ACC112 (cell line): Measurements from ENCODE around the gene ALS2.

Experiments
- H2AFZ ChIP-seq: fragments of 200-600 bp; sonication (generic); one replicate; pipeline ENCODE4 v1.6.0; 2017; ENCODE audit warnings: antibody characterized with exemption, low read length; ENCODE audit not compliant: unreplicated experiment
- H3K27ac ChIP-seq: fragments of 200-600 bp; sonication (generic); 2 replicates; pipeline ENCODE4 v1.5.1; 2014; ENCODE audit warnings: low read depth, mild to moderate bottlenecking, antibody characterized with exemption, low read length, moderate library complexity
- H3K27me3 ChIP-seq: fragments of 200-600 bp; sonication (generic); 2 replicates; pipeline ENCODE4 v1.6.1; 2014; ENCODE audit warnings: mild to moderate bottlenecking, antibody characterized with exemption, low read length, moderate library complexity, mixed read lengths; ENCODE audit not compliant: insufficient read depth
- H3K36me3 ChIP-seq: fragments of 200-600 bp; sonication (generic); 2 replicates; pipeline ENCODE4 v1.6.1; 2016; ENCODE audit warnings: mild to moderate bottlenecking, antibody characterized with exemption, low read length, moderate library complexity, mixed read lengths; ENCODE audit not compliant: insufficient read depth
- H3K4me1 ChIP-seq: fragments of 200-600 bp; sonication (generic); one replicate; pipeline ENCODE4 v1.6.1; 2016; ENCODE audit warnings: low read length, mixed read lengths; ENCODE audit not compliant: insufficient read depth, unreplicated experiment, control insufficient read depth
- H3K4me3 ChIP-seq: fragments of 200-600 bp; sonication (generic); 2 replicates; pipeline ENCODE4 v1.5.1; 2014; ENCODE audit warnings: mild to moderate bottlenecking, low read depth, low read length
- H3K79me2 ChIP-seq: fragments of 200-600 bp; sonication (generic); one replicate; pipeline ENCODE4 v1.6.0; 2016; ENCODE audit warnings: low read length; ENCODE audit not compliant: control insufficient read depth, unreplicated experiment, insufficient read depth

The ALS2 gene

GRCh38 chr2:201754717-201755415 lies 25.9 kb downstream of the ALS2 start:
- no peaks in the 10 kb centered on the region for H3K27me3 ChIP-seq
- peaks cover 7% of the 10 kb centered on the region; the same call in 1 of the 2 replicates for H3K36me3 ChIP-seq
- H3K4me3 ChIP-seq, result no peak overlapping the region
- H3K4me1 ChIP-seq, result no peaks in the 10 kb centered on the region
- no peaks in the 10 kb centered on the region for H3K79me2 ChIP-seq
- H2AFZ ChIP-seq, result no peak overlapping the region
- no peak overlapping the region for H3K27ac ChIP-seq

DNA sequence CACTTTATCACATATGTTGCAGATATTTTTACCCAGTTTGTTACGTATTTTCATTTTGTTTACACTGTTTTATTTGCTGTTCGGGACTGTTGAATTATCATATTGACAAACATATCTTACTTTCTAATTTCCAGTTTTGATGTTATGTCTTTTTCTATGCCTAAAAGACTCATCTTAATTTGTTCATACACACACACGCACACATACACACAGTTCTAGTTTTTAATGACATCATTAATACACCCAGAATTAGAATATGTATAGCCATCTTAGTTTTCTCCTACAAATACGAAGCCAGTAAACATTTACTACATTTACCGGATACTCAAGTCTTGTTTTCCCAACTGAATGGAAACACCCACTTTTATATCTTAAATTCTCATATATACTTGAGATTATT lies 29.2 kb downstream of the ALS2 start:
- Histone ChIP-seq H3K27me3 (no peaks in the 10 kb centered on the region), H2AFZ (no peak overlapping the region), H3K36me3 (peaks cover 10% of the 10 kb centered on the region), H3K27ac (no peak overlapping the region), H3K4me1 (no peaks in the 10 kb centered on the region), H3K79me2 (no peaks in the 10 kb centered on the region), H3K4me3 (no peak overlapping the region)

DNA sequence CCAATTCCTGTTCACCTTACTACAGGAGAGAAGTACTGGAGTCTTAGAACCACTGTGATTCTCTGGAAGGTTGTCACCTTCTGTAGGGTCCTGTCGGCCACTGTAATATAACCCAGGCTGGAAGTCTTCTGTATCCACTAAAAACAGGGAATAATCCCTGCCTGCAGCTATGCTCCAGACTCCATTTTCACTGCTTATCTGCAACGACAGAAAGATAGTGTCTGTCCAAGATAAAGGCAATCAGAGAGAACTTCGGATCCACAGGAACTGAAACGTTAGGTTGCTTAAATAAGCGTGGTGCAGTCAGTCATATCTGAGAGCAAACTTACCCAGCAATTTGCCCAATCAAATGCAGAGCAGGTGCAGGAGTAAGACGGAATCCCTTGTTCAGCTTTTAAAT lies 34.2 kb downstream of the ALS2 start:
- H3K4me3 ChIP-seq, result no peak overlapping the region
- no peaks in the 10 kb centered on the region for H3K27me3 ChIP-seq
- no peak overlapping the region for H2AFZ ChIP-seq
- H3K27ac ChIP-seq, result no peak overlapping the region
- peaks cover 13% of the 10 kb centered on the region for H3K36me3 ChIP-seq
- no peaks in the 10 kb centered on the region for H3K4me1 ChIP-seq
- H3K79me2 ChIP-seq, result no peaks in the 10 kb centered on the region

GRCh38 chr2:201735486-201735885 lies 45.2 kb downstream of the ALS2 start:
- H3K36me3 ChIP-seq, result peaks cover 50% of the 10 kb centered on the region
- no peak overlapping the region for H3K4me3 ChIP-seq
- H3K27me3 ChIP-seq, result no peaks in the 10 kb centered on the region
- no peak overlapping the region for H2AFZ ChIP-seq
- H3K27ac ChIP-seq, result no peak overlapping the region
- peaks cover 8% of the 10 kb centered on the region for H3K4me1 ChIP-seq
- H3K79me2 ChIP-seq, result no peaks in the 10 kb centered on the region

- no peaks in the 10 kb centered on the region for H3K79me2 ChIP-seq
- H2AFZ ChIP-seq, result no peak overlapping the region
- H3K4me3 ChIP-seq, result no peak overlapping the region
- H3K27ac ChIP-seq, result no peak overlapping the region
- peaks cover 8% of the 10 kb centered on the region for H3K4me1 ChIP-seq
- H3K27me3 ChIP-seq, result no peaks in the 10 kb centered on the region
- H3K36me3 ChIP-seq, result peaks cover 57% of the 10 kb centered on the region
These were observed 46.6 kb downstream of the ALS2 start for GRCh38 chr2:201734111-201734510.

GRCh38 chr2:201733544-201733943 lies 47.2 kb downstream of the ALS2 start:
- Histone ChIP-seq H3K27ac (no peak overlapping the region), H3K79me2 (no peaks in the 10 kb centered on the region), H3K27me3 (no peaks in the 10 kb centered on the region), H3K4me3 (no peak overlapping the region), H3K36me3 (peaks cover 57% of the 10 kb centered on the region), H3K4me1 (peaks cover 8% of the 10 kb centered on the region), H2AFZ (no peak overlapping the region)

- H3K4me3 ChIP-seq, result no peak overlapping the region
- peaks cover 49% of the 10 kb centered on the region for H3K36me3 ChIP-seq
- H3K27ac ChIP-seq, result no peak overlapping the region
- no peaks in the 10 kb centered on the region for H3K79me2 ChIP-seq
- no peak overlapping the region for H2AFZ ChIP-seq
- peaks cover 8% of the 10 kb centered on the region for H3K4me1 ChIP-seq
- H3K27me3 ChIP-seq, result no peaks in the 10 kb centered on the region
These were observed 50.0 kb downstream of the ALS2 start for GRCh38 chr2:201730651-201731285.

DNA sequence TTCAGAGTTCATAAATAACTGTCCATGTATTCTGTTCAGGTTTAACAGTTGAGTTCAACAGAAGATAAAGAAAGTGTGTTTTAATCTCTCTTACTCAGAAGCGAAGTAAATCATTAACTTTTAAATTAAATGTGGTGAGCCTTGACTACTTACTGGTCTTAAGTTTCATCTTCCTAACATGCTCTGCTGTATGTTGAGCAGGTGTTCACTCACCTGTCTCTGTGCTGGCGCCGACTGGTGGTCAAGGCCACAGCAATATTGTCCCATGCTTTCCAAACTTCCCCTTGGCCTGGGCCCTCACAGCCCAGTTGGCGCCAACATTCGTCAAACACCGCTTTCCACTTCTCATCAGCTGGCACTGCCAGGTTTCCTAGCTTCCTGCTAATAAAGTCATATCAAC lies 65.3 kb downstream of the ALS2 start:
- Histone ChIP-seq H3K36me3 (peaks cover 35% of the 10 kb centered on the region), H2AFZ (no peak overlapping the region), H3K4me3 (no peak overlapping the region), H3K79me2 (no peaks in the 10 kb centered on the region), H3K27ac (no peak overlapping the region), H3K27me3 (no peaks in the 10 kb centered on the region), H3K4me1 (no peaks in the 10 kb centered on the region)

DNA sequence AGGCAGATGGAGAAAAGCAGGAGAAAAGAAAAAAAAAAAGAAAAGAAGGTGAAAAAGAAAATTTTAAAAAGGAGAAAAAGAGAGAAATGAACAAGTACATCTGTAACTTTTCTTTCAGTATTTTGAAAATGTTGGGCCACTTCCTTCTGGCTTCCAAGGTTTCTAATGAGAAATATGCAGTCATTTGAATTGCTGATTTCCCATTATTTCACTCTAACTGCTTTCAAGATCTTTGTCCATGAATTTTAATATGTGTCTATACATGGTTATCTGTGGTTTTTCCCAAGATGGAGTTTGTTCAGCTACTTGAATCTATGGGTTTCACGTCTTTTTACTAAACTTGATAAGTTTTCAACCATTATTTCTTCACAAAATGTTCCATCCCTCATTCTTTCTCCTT lies 68.0 kb downstream of the ALS2 start:
- Histone ChIP-seq H2AFZ (no peak overlapping the region), H3K36me3 (peaks cover 27% of the 10 kb centered on the region), H3K27me3 (no peaks in the 10 kb centered on the region), H3K79me2 (no peaks in the 10 kb centered on the region), H3K27ac (no peak overlapping the region), H3K4me1 (peaks cover 4% of the 10 kb centered on the region), H3K4me3 (no peak overlapping the region)

- H3K36me3 ChIP-seq, result peaks cover 18% of the 10 kb centered on the region
- H3K4me1 ChIP-seq, result peaks cover 28% of the 10 kb centered on the region
- no peak overlapping the region for H2AFZ ChIP-seq
- H3K79me2 ChIP-seq, result no peaks in the 10 kb centered on the region
- H3K27ac ChIP-seq, result no peak overlapping the region
- no peak overlapping the region for H3K4me3 ChIP-seq
- no peaks in the 10 kb centered on the region for H3K27me3 ChIP-seq
These were observed 71.0 kb downstream of the ALS2 start for GRCh38 chr2:201709747-201710146.

DNA sequence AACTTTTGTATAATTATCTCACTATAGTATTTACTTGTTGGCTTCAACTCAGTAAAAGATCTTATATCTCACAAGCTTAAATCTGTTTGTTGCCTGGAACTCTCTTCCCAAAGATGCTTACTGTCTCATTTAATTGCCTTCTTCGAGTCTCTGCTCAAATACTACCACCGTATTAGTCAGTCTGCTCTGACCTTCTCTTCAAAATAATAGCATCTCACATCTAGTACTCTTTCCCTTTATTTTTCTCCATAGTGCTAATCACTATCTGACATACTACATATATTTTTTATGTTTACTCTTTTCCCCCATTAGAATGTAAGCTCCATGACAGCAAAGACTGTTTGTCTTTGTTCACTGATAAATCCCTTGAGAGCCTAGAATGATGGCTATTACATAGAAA lies 71.7 kb downstream of the ALS2 start:
- H3K27me3 ChIP-seq, result no peaks in the 10 kb centered on the region
- peaks cover 13% of the 10 kb centered on the region for H3K36me3 ChIP-seq
- H3K4me3 ChIP-seq, result no peak overlapping the region
- no peak overlapping the region for H3K27ac ChIP-seq
- H2AFZ ChIP-seq, result no peak overlapping the region
- H3K79me2 ChIP-seq, result no peaks in the 10 kb centered on the region
- peaks cover 35% of the 10 kb centered on the region for H3K4me1 ChIP-seq
